ENCODE measurements around the gene ALAS1.

DNA sequence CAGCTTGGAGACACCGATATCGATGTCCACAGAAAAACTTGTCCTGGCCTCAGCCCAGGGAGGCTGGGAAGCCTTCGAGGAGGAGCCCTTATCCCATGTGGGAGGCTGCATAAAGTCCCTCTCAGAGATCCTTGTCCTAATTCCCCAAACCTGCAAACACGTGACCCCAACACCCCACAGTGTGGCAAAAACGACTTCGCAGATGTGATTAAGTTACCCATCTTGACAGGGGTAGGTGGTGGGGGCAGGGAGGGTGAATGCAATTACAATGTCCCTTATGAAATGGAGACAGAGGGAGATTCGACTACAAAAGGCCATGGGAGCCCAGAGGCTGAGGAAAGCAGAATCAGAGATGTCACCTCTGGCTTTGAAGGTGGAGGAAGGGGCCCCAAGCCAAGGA is 29.8 kb downstream of the ALAS1 start:
- TF ChIP-seq, protein P1, sequence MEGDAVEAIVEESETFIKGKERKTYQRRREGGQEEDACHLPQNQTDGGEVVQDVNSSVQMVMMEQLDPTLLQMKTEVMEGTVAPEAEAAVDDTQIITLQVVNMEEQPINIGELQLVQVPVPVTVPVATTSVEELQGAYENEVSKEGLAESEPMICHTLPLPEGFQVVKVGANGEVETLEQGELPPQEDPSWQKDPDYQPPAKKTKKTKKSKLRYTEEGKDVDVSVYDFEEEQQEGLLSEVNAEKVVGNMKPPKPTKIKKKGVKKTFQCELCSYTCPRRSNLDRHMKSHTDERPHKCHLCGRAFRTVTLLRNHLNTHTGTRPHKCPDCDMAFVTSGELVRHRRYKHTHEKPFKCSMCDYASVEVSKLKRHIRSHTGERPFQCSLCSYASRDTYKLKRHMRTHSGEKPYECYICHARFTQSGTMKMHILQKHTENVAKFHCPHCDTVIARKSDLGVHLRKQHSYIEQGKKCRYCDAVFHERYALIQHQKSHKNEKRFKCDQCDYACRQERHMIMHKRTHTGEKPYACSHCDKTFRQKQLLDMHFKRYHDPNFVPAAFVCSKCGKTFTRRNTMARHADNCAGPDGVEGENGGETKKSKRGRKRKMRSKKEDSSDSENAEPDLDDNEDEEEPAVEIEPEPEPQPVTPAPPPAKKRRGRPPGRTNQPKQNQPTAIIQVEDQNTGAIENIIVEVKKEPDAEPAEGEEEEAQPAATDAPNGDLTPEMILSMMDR (IDR thresholded peaks at IDR 0.05): no peak
- TF ChIP-seq POLR2A (IDR thresholded peaks at IDR 0.05): no peak
- no peak for TF ChIP-seq POLR2AphosphoS5 (IDR thresholded peaks at IDR 0.05)
- no peak for TF ChIP-seq EP300 (IDR thresholded peaks at IDR 0.05)

Measured in gastroesophageal sphincter (tissue), 3 donors.